Ishikawa (cell line): ENCODE results near the gene NFE2L3.

ENCODE experiments used
- CEBPB ChIP-seq: IDR thresholded peaks from 2 replicates; pipeline ENCODE4 v1.6.1; 2012
- CREB1 ChIP-seq: IDR thresholded peaks from 2 replicates; pipeline ENCODE4 v1.6.1; 2012; ENCODE audit warnings: low read depth
- EGR1 ChIP-seq: IDR thresholded peaks from 2 replicates; pipeline ENCODE4 v1.6.1; 2012
- EP300 ChIP-seq: IDR thresholded peaks from 2 replicates; pipeline ENCODE4 v1.6.1; 2012; ENCODE audit warnings: borderline replicate concordance
- FOXM1 ChIP-seq: IDR thresholded peaks from 2 replicates; pipeline ENCODE4 v1.6.1; 2012; ENCODE audit warnings: low read depth, borderline replicate concordance
- NFIC ChIP-seq: IDR thresholded peaks from 2 replicates; pipeline ENCODE4 v1.6.1; 2012
- RAD21 ChIP-seq: IDR thresholded peaks from 2 replicates; pipeline ENCODE4 v1.6.1; 2012; ENCODE audit warnings: low read depth
- TAF1 ChIP-seq: IDR thresholded peaks from 2 replicates; pipeline ENCODE4 v1.6.1; 2012; ENCODE audit warnings: low read depth, mild to moderate bottlenecking
- TCF12 ChIP-seq: IDR thresholded peaks from 2 replicates; pipeline ENCODE4 v1.6.1; 2012; ENCODE audit warnings: low read depth
- TEAD4 ChIP-seq: IDR thresholded peaks from 2 replicates; pipeline ENCODE4 v1.6.1; 2012
- YY1 ChIP-seq: IDR thresholded peaks from 2 replicates; pipeline ENCODE4 v1.6.1; 2012; ENCODE audit warnings: low read depth
- ZBTB7A ChIP-seq: IDR thresholded peaks from 2 replicates; pipeline ENCODE4 v1.6.1; 2012; ENCODE audit warnings: low read depth
- TF ChIP-seq, protein P1 (sequence below): IDR thresholded peaks from 2 replicates; pipeline ENCODE4 v1.6.1; 2012
- TF ChIP-seq, protein P2 (sequence below): IDR thresholded peaks from 2 replicates; pipeline ENCODE4 v1.6.1; 2012
- TF ChIP-seq, protein P3 (sequence below): IDR thresholded peaks from 2 replicates; pipeline ENCODE4 v1.6.1; 2012; ENCODE audit warnings: low read depth, mild to moderate bottlenecking

NFE2L3 gene

GRCh38 chr7:26135076-26135475, 16.9 kb upstream of the NFE2L3 start:
- TF ChIP-seq TEAD4, result no peak
- no peak for TF ChIP-seq TCF12
- TF ChIP-seq CEBPB, result no peak
- TF ChIP-seq EP300, result no peak
- TF ChIP-seq, protein P1, sequence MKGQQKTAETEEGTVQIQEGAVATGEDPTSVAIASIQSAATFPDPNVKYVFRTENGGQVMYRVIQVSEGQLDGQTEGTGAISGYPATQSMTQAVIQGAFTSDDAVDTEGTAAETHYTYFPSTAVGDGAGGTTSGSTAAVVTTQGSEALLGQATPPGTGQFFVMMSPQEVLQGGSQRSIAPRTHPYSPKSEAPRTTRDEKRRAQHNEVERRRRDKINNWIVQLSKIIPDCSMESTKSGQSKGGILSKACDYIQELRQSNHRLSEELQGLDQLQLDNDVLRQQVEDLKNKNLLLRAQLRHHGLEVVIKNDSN, result no peak
- TF ChIP-seq, protein P2, sequence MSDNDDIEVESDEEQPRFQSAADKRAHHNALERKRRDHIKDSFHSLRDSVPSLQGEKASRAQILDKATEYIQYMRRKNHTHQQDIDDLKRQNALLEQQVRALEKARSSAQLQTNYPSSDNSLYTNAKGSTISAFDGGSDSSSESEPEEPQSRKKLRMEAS, result no peak
- TF ChIP-seq CREB1, result no peak
- no peak for TF ChIP-seq TAF1
- no peak for TF ChIP-seq EGR1
- TF ChIP-seq, protein P3, sequence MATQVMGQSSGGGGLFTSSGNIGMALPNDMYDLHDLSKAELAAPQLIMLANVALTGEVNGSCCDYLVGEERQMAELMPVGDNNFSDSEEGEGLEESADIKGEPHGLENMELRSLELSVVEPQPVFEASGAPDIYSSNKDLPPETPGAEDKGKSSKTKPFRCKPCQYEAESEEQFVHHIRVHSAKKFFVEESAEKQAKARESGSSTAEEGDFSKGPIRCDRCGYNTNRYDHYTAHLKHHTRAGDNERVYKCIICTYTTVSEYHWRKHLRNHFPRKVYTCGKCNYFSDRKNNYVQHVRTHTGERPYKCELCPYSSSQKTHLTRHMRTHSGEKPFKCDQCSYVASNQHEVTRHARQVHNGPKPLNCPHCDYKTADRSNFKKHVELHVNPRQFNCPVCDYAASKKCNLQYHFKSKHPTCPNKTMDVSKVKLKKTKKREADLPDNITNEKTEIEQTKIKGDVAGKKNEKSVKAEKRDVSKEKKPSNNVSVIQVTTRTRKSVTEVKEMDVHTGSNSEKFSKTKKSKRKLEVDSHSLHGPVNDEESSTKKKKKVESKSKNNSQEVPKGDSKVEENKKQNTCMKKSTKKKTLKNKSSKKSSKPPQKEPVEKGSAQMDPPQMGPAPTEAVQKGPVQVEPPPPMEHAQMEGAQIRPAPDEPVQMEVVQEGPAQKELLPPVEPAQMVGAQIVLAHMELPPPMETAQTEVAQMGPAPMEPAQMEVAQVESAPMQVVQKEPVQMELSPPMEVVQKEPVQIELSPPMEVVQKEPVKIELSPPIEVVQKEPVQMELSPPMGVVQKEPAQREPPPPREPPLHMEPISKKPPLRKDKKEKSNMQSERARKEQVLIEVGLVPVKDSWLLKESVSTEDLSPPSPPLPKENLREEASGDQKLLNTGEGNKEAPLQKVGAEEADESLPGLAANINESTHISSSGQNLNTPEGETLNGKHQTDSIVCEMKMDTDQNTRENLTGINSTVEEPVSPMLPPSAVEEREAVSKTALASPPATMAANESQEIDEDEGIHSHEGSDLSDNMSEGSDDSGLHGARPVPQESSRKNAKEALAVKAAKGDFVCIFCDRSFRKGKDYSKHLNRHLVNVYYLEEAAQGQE, result no peak
- no peak for TF ChIP-seq NFIC
- no peak for TF ChIP-seq RAD21

GRCh38 chr7:26135551-26135950, 16.4 kb upstream of the NFE2L3 start:
- TF ChIP-seq EP300, result no peak
- TF ChIP-seq, protein P1, result no peak
- TF ChIP-seq ZBTB7A, result no peak
- no peak for TF ChIP-seq TCF12
- TF ChIP-seq TAF1, result no peak
- TF ChIP-seq CREB1, result no peak
- no peak for TF ChIP-seq YY1
- TF ChIP-seq CEBPB, result no peak
- TF ChIP-seq TEAD4, result no peak
- TF ChIP-seq, protein P3, result no peak
- no peak for TF ChIP-seq EGR1
- TF ChIP-seq RAD21, result no peak
- TF ChIP-seq, protein P2, result no peak
- no peak for TF ChIP-seq FOXM1
- TF ChIP-seq NFIC, result no peak

DNA sequence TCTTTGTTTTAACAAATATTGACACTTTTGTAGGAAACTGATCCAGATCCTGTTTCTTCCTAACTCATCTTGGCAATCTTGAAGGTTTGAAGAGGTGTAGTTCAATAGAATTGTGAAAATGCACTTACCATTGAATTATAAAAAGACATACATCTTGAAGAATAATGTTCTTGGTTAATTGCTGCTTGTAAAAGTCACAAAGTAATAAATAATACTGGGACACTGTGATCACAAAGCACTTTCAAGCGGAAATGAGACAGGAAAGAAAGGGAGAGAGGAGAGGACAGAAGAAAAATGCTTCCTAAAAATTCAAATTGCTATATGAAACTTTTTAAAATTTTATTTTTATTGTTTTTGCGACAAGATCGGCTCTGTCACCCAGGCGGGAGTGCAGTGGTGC, 15.2 kb upstream of the NFE2L3 start:
- TF ChIP-seq CEBPB, result no peak
- TF ChIP-seq TEAD4, result no peak
- TF ChIP-seq EGR1, result no peak
- no peak for TF ChIP-seq RAD21
- no peak for TF ChIP-seq TAF1
- TF ChIP-seq, protein P3, result no peak
- TF ChIP-seq, protein P1, result no peak
- no peak for TF ChIP-seq TCF12
- TF ChIP-seq CREB1, result no peak
- no peak for TF ChIP-seq FOXM1
- TF ChIP-seq, protein P2, result no peak
- TF ChIP-seq YY1, result no peak
- no peak for TF ChIP-seq ZBTB7A
- no peak for TF ChIP-seq NFIC
- no peak for TF ChIP-seq EP300

DNA sequence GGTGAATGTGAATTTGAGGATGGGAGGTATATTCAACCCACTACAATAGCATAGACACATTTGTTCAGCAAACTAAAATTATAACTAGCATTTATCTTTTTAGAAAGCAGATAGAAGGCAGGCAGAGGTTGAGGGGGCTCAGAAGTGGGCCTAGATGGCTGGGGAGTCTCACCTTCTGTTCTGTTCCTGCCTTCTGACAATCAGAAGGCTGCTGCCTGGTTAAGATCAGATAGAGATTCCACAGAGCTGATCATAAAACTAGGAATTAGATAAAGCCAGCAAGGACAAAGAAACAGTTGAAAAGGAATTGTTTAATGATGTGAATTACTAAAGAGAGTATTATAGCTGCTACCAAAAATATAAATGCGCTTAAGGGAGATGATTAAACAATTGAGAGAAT, 11.6 kb upstream of the NFE2L3 start:
- TF ChIP-seq TEAD4, result no peak
- TF ChIP-seq FOXM1, result no peak
- no peak for TF ChIP-seq RAD21

DNA sequence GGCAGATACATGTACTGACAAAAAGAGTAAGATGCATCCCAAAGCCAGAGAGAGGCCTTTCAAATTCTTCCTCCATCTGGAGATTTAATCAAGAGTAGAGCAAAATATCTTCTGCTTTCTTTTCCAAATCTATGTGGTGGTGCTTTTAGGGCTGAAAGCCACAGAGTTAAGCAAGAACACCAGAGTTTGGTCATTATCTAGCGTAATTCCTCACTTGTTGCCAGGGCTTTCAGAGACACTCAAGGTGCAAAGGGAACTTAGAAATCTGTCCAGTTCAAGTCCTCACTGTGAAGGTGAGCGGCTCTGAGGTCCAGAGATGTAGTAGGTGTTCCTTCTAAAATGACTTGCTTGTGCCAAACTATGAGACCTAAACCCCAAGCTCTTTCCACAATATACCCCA, 10.9 kb upstream of the NFE2L3 start:
- TF ChIP-seq, protein P3, result no peak
- TF ChIP-seq EGR1, result no peak
- TF ChIP-seq, protein P2, result no peak
- TF ChIP-seq, protein P1, result no peak
- TF ChIP-seq EP300, result no peak
- no peak for TF ChIP-seq TEAD4
- TF ChIP-seq FOXM1, result no peak
- TF ChIP-seq CREB1, result no peak
- no peak for TF ChIP-seq NFIC
- no peak for TF ChIP-seq RAD21
- no peak for TF ChIP-seq CEBPB
